Upper lobe of left lung (tissue), 4 donors: ENCODE data around the gene TIMMDC1.

ENCODE experiments used
- CTCF ChIP-seq, 6 experiments: fragments of 450-650 bp in 4 of 6; fragments of 200-600 bp in 2 of 6; sonication (generic) in 2 of 6; IDR thresholded peaks; one replicate each; pipeline ENCODE4 v1.5.1; 2016 to 2019; ENCODE audit warnings: antibody characterized with exemption in 6 of 6
- EP300 ChIP-seq, 4 donors: sonication (generic); formaldehyde crosslinking; IDR thresholded peaks; one replicate each; pipeline ENCODE4 v1.5.1; 2017; ENCODE audit warnings: antibody characterized with exemption in 4 of 4, control low read depth in 2 of 4
- POLR2A ChIP-seq, 4 donors: fragments of 450-650 bp; IDR thresholded peaks; one replicate each; pipeline ENCODE4 v1.5.1; 2016 to 2017; ENCODE audit warnings: antibody characterized with exemption in 4 of 4, mild to moderate bottlenecking in 2 of 4
- POLR2AphosphoS5 ChIP-seq, 2 donors: sonication (generic); formaldehyde crosslinking; IDR thresholded peaks; one replicate each; pipeline ENCODE4 v1.5.1; 2017; ENCODE audit warnings: antibody characterized with exemption in 2 of 2

DNA sequence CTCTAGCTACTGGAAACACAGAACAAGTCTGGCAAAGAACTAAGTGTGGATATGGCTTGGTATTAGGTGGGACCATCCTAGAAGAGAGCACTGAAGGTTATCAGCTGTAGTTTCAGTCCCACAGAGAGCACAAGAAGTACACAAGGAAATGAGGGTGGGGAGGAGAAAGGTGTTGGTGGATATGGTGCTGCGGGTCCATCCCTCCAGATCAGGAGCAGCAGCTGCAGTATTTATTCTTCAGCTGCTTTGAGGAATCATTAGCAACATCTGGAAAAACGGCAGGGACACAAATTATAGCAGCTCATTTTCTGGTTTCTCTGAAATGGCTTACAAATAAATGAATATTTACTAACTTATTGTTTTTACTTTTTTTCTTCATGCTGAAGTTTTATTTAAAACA lies 32.1 kb downstream of the TIMMDC1 start:
- no peak for TF ChIP-seq POLR2A (IDR thresholded peaks at IDR 0.05)
- no peak for TF ChIP-seq CTCF (IDR thresholded peaks at IDR 0.05)
- TF ChIP-seq POLR2AphosphoS5 (IDR thresholded peaks at IDR 0.05): no peak
- no peak for TF ChIP-seq EP300 (IDR thresholded peaks at IDR 0.05)
